Measurements from ENCODE around the gene SP5. TPM values are rescaled to one million over a fixed set of nuclear protein-coding genes. Genes with fewer than 3 reads are reported as not detected.

SP5 gene
- total and polyA plus RNA-seq, 9 of the 15 experiments (the other 6 are each of a cell fraction or from before 2014, with no cell fraction given), result 0.03 to 1.7 (median 0.16) TPM; not detected in 1

- H2AFZ ChIP-seq (ENCODE audit: low read depth, low read length), result peak overlapping the region; percentile 69
- H3K9ac ChIP-seq (ENCODE audit: insufficient read depth in 1 of 2, low read depth in 2 of 2, low read length in 2 of 2), result peak overlapping the region; percentile 15 to 53; a peak in 3 of 4 replicates
- H3K27me3 ChIP-seq (ENCODE audit: control insufficient read depth in 2 of 2, insufficient read depth in 2 of 2, low read length in 2 of 2), result no peaks in the 10 kb centered on the region
- intact Hi-C loops (cut with micrococcal nuclease), result no loop called here
- WGBS (ENCODE audit: insufficient coverage, low coverage, missing lambda C conversion rate), result 18% methylated on average over 4 of the region's 4 CpGs
- no peak overlapping the region for H3K27ac ChIP-seq (ENCODE audit: extremely low read depth, low read depth, low read length)
- CTCF ChIA-PET (ENCODE audit: low intra/inter-chr PET ratio), result no interaction called here
- DNase-seq (ENCODE audit: extremely low read depth in 1 of 4, low spot score in 3 of 4) (peak; percentile 60 to 85 (median 72)), ATAC-seq (peak; percentile 68), FAIRE-seq (peak; percentile 64)
- H4K20me1 ChIP-seq (replicated peaks; ENCODE audit: control insufficient read depth, insufficient read depth, low read length), result no peaks in the 10 kb centered on the region
- no peak overlapping the region for H3K4me3 ChIP-seq
- H3K36me3 ChIP-seq (ENCODE audit: control insufficient read depth, insufficient read depth, low read length), result no peaks in the 10 kb centered on the region
- POLR2A ChIA-PET, result interaction anchor here (0.6 to 1.6 kb wide), 3 partner anchors 23 to 50 kb away, joined by 3 to 5 read pairs (median 3); no protein-coding TSS in a partner anchor
- H3K4me1 ChIP-seq (replicated peaks in 1 of 2; ENCODE audit: control insufficient read depth in 2 of 2, insufficient read depth in 2 of 2, low read length in 2 of 2), result peaks cover 33 to 49% of the 10 kb centered on the region in 2 experiments; a peak in 4 of 5 replicates
- in situ Hi-C loops (cut with MboI), result no loop called here
- H3K4me2 ChIP-seq (ENCODE audit: insufficient read depth, low read length), result peak overlapping the region; percentile 23; the same call in 1 of the 2 replicates
- no TSS peak for BruUV-seq (replicated peaks)
- H3K9me1 ChIP-seq (ENCODE audit: control insufficient read depth, insufficient read depth, low read length), result no peaks in the 10 kb centered on the region
- 0 out of 3 replicates have a peak, but pooled peaks cover 2% of the 10 kb centered on the region for H3K79me2 ChIP-seq (ENCODE audit: control insufficient read depth, insufficient read depth, low read length)
- 0 out of 2 replicates have a peak, but pooled peaks cover 4% of the 10 kb centered on the region for H3K9me3 ChIP-seq (replicated peaks; ENCODE audit: control insufficient read depth, insufficient read depth, low read depth, low read length)
- TF ChIP-seq ESRRA (IDR thresholded peaks at IDR 0.05; ENCODE audit: borderline replicate concordance, low read depth) (no peak), NR4A1 (CRISPR knock-in tag; IDR thresholded peaks at IDR 0.05) (no peak), NR4A1 (tag; IDR thresholded peaks at IDR 0.05) (no peak), GABPA (tag; conservative IDR thresholded peaks at IDR 0.05; ENCODE audit: low read depth) (no peak), ZBTB17 (CRISPR knock-in tag; IDR thresholded peaks at IDR 0.05) (no peak), ZNF668 (CRISPR knock-in tag; IDR thresholded peaks at IDR 0.05) (no peak), CCNT2 (IDR thresholded peaks at IDR 0.05; ENCODE audit: borderline replicate concordance, extremely low read depth, insufficient read length, low read depth, low read length) (no peak), RBM39 (optimal IDR thresholded peaks at IDR 0.05; ENCODE audit: low read depth, low read length) (no peak), CBFA2T2 (conservative IDR thresholded peaks at IDR 0.05) (peak; percentile 78), LCOR (CRISPR knock-in tag; IDR thresholded peaks at IDR 0.05) (no peak), ZNF717 (CRISPR knock-in tag; IDR thresholded peaks at IDR 0.05) (no peak), ZNF134 (CRISPR knock-in tag; conservative IDR thresholded peaks at IDR 0.05) (no peak), ATF4 (CRISPR knock-in tag; IDR thresholded peaks at IDR 0.05) (no peak), U2AF2 (optimal IDR thresholded peaks at IDR 0.05; ENCODE audit: low read depth, low read length) (no peak), GATAD2B (IDR thresholded peaks at IDR 0.05; ENCODE audit: borderline replicate concordance) (no peak), ZFX (CRISPR knock-in tag; IDR thresholded peaks at IDR 0.05) (no peak), TCF3 (CRISPR knock-in tag; IDR thresholded peaks at IDR 0.05) (peak; percentile 79), CHAMP1 (IDR thresholded peaks at IDR 0.05) (0 out of 2 replicates have a peak, but pooled peaks have one; percentile 16)
Observed at GRCh38 chr2:170740660-170741059, 25.5 kb downstream of the SP5 start.
